Islet of Langerhans (tissue), 1 donor: ENCODE results near the gene NTN3.
"Not testable (repeated sequence)": the region's sequence is repeated elsewhere in the genome, so short reads cannot be mapped to it uniquely, and the experiment has no call there.

ENCODE experiments used
- FAIRE-seq: peaks from one replicate; lab custom pipeline; 2011; peaks lifted over from hg19 to GRCh38; lab: Jason Lieb, UNC

NTN3 gene

DNA sequence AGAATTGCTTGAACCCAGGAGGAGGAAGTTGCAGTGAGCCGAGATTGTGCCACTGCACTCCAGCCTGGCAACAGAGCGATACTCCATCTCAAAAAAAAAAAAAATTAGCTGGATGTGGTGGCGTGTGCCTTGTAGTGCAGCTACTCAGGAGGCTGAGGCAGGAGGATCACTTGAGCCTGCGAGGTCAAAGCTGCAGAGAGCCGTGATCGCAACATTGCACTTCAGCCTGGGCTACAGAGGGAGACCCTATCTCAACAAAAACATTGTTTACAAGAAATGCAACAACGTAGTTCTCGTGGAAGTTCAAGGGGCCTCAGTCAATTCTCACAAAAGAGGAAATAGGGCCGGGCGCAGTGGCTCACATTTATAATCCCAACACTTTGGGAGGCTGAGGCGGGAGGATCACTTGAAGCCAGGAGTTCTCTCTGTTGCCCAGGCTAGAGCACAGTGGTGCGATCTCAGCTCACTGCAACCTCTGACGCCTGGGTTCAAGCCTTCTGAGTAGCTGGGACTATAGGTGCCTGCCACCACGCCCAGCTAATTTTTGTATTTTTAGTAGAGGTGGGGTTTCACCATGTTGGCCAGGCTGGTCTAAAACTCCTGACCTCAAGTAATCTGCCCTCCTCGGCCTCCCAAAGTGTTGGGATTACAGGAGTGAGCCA, 29.8 kb upstream of the NTN3 start:
- FAIRE-seq: not testable (repeated sequence)

DNA sequence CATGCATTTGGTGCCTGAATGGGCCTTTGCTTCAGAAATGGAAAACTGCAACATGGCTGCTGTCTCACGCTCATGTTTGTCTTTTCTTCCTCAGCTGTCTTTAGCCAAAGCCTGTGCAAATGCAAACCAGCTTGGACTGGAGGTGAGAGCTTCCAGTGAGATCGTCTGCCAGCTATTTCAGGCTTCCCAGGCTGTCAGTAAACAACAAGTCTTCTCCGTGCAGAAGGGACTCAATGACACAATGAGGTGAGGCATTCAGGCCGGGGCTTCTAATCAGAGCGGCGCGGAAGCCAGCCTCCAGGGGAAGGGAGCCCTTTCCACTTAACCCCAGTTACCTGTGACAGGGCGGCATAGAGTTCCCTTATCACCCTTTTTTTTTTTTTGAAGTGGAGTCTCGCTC, 27.5 kb upstream of the NTN3 start:
- no peak for FAIRE-seq

DNA sequence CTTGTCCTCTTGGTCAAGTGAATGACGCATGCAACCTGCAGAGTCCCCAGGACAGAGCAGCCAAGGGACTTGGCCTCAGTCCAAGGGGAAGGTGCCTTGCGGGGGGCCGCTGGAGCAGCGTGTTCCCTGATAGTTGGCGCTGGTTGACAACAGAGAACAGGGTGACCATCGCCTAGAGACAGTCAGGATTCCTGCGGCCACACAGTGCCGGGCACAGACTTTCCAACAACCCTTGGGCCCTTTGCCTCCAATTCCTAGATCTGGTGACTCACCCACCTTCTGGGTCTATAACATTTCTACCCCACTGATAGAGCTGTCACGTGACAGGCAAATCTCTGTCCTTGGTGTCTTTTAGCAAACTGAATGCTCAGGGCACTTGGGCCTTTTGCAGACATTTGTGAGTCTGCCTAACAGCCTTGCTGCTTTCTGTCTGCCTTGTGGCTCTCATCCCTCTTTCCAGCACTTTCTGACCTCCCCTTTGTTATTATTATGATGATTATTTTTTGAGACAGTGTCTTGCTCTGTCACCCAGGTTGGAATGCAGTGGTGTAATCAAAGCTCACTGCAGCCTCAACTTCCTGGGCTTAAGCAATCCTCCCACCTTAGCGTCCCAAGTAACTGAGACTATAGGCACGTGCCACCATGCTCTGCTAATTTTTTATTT, 23.0 kb upstream of the NTN3 start:
- no peak for FAIRE-seq

DNA sequence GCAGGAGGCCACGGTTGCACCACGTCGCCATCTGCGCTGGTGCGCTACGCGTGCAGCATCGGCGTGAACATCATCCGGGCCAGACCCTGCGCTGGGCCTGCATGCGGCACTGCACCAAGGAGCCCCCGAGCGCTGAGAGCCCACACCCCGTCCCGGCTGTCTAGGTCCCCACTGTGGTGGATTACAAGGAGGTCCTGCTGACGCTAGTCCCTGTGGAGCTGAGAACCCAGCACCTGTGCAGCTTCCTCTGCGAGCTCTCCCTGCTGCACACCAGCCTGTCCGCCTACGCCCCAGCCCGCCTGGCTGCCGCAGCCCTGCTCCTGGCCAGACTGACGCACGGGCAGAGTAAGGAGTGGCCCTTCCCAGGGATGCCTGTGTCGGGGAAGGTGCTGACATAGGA, 22.0 kb upstream of the NTN3 start:
- no peak for FAIRE-seq

DNA sequence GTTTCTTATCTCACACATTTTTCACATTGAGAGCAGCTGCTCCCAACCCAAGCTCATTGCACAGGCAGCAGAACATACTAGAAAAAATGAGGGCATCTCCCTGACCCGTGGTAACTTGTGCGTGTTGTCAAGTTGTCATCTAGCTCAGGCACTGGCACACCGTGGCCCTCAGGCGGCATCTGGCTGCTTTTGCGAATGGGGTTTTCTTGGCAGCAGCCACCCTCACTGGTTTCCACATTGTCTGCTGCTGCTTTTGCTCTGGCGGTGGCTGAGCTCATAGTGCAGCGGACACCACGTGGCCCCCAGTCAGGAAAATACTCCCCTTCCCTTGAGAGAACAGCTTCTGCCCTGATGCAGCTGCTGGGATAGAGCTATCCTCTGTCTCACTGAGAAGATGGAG, 20.6 kb upstream of the NTN3 start:
- FAIRE-seq: no peak

DNA sequence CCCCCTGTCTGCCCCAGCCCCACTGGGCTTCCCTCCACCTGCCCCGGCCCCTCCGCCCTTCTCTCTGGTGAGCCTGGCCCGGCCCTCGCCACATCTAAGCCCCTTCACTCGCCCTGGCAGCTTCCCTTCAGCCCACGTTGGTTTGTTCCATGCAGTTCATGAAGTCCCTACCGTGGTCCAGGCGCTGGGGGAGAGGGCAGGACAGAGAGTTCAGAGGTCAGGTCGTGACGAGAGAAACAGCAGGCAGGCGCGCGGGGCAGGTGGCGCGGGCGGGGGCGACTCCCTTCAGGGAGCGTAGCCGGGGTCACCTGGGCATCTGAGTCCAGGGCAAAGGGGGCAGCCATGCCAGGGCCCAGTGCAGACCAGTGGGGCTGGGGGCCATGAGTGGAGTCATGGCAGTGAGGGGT, 20.1 kb upstream of the NTN3 start:
- no peak for FAIRE-seq

DNA sequence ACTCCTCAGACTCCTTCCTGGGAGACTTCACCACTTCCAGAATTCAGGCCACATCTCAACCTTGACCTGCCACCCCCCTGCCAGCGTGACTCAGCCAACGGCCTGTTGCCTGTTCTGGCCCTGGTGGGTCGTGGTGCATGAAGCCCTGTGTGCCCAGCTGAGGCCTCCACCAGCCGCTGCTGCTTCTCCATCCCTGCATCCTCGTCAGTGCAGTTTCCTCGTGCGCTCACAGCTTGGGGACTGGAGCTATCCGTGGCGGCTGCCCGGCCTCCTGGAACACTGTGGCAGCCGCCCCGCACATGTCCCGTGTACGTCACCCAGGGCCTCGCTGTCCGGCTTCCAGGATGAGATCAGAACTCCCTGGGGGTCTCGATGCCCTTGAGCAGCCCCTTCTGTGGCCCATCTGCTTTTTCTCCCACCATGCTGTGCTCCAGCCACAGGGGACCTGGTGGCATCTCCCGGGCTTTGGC, 19.2 kb upstream of the NTN3 start:
- FAIRE-seq: no peak

DNA sequence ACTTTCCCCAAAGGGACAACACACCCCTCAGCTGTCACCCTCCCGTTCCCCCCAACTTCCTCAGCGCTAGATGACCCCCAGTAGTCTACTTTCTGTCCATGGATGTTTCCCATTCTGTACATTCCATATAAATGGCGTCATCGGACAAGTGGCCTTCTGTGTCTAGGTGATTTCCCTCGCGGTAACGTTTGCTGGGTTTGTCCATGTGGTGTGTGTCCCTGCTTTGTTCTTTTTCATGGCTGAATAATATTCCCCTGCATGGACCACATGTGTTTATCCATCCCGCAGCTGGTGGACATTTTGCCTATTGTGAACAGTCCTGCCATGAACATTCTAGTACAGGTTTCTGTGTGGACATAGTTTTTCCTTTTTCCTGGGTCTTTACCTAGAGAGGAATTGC, 18.4 kb upstream of the NTN3 start:
- FAIRE-seq: no peak

DNA sequence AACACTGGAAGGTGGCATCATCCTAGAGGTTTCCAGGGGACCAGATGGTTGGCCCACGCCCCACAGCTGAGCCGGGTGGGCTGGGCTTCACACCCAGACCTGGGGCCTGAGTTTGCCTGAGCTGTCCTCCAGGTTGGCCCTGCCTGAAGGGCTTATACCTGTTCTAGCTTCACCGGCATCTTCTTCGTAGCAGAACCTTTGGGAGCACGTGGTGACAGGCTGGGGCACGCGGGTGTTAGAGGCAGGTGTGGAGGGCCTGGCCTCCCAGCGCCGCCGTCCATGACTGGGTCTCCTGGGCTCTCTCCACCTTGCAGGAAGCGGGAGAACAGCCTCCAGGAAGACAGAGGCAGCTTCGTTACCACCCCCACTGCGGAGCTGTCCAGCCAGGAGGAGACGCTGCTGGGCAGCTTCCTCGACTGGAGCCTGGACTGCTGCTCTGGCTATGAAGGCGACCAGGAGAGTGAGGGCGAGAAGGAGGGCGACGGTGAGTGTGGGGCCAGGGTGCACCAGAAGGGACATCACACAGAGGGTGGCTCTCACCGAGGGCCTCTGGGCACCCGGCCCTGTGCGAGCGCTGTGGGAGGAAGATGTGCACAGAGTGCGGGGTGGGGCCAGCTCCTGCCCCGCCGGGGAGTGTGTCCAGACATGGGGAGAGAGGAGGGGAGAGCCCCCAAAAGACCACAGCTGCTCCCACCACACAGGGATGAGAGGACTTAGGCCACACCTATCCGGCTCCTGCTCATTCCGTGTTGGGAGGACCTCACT, 15.8 kb upstream of the NTN3 start:
- FAIRE-seq: no peak

DNA sequence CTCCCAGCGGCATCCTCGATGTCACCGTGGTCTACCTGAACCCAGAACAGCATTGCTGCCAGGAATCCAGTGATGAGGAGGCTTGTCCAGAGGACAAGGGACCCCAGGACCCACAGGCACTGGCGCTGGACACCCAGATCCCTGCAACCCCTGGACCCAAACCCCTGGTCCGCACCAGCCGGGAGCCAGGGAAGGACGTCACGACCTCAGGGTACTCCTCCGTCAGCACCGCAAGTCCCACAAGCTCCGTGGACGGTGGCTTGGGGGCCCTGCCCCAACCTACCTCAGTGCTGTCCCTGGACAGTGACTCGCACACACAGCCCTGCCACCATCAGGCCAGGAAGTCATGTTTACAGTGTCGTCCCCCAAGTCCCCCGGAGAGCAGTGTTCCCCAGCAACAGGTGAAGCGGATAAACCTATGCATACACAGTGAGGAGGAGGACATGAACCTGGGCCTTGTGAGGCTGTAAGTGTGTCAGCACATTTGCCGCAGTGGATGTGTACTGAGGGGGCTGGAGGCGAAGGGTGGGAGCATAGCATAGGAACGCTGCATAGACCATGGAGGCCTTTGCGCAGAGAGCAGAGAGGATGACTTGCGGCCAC, 14.4 kb upstream of the NTN3 start:
- FAIRE-seq: no peak

DNA sequence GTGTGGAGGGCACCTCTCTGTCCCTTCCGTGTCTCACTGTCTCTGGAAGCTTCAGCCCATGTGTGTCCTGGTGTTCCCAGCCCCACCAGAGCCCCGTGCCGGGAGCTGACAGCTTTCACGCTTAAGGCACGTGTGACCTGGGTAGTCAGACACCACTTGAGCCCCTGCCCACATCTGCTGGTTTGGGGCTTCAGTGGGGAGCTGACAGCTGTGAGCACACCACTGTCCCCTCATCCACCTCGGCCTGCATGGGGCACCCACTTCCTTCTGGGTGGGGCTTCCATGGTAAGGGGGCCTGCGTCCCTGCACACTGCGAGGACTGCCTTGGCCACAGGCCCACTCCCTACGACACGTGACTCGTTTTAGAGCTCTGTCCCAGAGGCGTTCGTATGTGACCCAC, 13.8 kb upstream of the NTN3 start:
- no peak for FAIRE-seq

DNA sequence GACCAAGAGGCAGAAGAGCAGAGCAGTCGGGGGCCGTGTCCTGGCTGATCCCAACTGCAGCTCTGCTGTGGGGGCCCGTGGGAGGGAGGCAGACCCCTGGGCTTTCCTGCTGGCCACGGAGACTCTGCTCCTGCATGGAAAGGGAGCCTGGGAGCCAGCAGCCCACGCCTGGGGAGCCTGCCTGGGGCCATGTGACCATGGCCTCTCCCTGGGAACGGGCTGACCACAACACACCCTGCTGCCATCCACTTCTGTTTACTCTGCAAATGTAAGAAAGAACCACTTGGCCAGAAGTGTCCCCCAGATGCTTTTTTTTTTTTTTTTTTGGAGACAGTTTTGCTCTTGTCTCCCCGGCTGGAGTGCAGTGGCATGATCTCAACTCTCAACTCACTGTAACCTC, 13.2 kb upstream of the NTN3 start:
- no peak for FAIRE-seq

DNA sequence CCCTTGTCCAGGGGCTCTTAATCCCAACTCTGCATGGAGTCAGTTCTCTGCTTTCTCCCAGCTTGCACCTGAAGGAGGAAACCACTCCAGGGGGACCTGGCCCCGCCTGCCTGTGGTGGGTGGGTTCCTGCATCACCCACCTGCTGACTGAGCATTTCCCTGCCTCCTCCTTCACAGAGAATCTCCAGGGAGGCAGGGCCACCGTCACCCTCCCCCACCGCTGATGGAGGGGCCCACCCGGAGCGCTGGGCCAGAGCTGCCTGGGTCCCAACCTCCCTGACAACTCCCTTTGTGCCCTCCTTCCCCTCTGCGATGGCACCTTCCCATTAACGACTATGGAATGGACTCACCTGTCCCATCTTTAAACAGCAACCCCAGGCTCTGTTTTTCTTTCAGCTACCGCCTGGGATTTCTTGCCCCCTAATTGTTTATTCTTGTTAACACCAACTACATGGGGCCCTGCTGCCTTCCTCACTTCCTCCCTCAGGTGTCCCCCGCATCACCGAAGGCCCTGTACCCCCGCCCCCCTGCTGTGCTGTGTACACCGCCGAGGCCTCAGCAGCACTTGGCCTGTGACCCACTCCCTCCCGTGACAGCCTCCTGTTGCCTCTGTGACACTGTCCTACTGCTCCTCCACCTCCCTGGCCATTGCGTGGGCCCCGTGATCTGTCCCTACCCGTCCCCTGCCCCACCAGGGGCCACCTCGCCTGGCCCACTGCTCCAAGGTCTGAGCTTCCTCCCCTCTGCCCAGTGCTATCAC, 12.0 kb upstream of the NTN3 start:
- no peak for FAIRE-seq

DNA sequence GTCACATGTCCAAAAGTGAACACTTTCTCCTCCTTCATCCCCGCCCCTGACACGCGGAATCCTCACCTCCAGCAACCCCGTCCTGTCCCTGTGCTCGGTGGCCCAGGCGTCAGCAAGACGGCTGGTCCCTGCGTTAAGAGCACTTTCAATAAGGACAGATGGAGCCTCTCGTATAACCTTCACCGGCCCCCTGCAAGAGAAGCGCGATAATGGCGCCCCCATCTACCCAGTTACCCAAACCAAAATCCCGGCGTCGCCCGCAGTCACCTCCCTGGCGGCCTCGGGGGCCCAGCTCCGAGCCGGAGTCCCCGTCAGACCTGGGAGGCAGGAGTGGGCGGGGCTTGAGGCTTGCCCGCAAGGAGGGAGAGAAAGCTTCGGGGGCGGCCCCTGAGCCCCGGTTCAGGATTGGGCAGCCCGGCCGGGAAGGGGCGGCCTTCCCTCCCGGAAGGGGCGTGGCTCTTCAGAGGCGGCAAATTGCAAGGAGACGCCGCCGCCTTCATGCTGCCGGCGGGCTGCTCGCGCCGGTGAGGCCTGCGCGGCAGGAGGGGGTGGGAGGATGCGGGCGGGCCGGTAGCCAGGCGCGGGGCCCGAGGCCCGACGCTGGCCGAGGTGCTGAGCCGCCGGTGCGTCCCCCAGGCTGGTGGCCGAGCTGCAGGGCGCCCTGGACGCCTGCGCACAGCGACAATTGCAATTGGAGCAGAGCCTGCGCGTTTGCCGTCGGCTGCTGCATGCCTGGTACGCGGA, 11.3 kb upstream of the NTN3 start, which contains the start of gene TEDC2:
Gene TEDC2, plus strand, starts transcription at position 463 of the 744 bp plus-strand sequence. Its CDS starts 36 bp downstream, at position 499.
- no peak for FAIRE-seq

DNA sequence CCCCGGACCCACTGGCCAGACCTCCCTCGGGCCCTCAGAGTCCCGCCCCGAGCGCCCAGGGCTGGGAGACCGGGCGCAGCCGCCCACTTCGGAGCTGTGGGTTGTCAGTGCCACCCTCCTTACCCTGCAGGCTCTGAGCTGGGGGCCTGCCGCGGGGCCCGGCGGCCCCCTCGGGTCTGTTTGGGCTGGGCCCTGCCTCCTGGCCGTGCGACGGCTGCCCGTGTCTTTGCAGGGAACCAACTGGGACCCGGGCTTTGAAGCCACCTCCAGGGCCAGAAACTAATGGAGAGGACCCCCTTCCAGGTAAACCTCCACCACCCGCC, 10.7 kb upstream of the NTN3 start:
- FAIRE-seq: no peak

DNA sequence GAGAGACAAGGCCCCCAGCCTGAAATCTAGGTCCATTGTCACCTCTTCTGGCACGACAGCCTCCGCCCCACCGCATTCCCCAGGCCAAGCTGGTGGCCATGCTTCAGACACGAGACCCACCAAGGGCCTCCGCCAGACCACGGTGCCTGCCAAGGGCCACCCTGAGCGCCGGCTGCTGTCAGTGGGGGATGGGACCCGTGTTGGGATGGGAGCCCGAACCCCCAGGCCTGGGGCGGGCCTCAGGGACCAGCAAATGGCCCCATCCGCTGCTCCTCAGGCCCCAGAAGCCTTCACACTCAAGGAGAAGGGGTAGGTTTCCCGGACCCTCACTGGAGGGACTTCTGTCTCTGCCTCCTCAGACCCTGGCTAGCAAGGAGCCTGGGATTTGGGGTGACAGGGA, 10.2 kb upstream of the NTN3 start:
- FAIRE-seq: no peak

DNA sequence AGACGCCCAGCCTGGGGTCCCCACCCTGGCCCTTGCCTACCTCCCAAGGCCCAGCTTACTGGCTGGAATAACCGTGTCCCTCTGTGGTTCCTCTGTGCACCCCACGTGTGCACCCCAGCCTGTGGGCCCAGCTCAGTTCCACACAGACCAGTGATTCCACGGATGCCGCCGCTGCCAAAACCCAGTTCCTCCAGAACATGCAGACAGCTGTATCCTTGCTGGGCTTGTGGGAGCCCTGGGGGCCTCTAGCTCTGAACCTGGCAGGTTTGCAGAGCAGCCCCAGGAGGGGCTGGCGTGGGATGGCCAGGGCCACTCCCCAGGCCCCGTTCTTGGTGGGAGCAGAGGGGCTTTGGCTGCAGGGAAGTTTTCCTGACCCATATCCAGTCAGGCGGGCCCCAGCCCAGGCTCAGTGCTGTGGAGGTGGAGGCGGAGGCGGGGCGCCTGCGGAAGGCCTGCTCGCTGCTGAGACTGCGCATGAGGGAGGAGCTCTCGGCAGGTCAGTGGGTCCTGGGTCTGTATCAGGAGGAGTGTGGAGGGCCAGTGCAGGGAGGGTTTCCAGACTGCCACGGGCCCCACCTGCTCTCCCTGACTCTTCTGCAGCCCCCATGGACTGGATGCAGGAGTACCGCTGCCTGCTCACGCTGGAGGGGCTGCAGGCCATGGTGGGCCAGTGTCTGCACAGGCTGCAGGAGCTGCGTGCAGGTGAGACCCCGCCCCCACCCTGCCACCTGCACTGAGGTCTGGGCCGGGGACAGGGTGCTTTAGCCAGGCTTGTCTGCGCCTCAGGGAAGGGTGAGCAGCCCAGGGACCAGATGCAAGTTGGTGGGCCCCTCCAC, 8.8 kb upstream of the NTN3 start:
- no peak for FAIRE-seq

DNA sequence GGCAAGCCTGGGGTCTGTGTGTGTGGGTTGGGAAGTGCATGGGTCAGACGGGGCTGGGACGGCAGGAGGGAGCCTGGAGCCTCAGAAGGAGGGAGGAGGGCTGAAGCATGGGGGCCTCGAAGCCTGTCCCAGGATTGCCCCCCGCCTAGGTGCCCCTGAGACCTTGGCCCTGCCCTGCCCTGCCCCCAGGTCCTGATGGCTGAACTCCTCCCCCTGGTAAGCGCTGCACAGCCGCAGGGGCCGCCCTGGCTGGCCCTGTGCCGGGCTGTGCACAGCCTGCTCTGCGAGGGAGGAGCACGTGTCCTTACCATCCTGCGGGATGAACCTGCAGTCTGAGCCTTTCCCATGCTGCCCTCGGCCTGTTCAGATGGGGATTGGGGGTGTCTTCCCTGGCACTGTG, 6.8 kb upstream of the NTN3 start:
- FAIRE-seq: no peak

DNA sequence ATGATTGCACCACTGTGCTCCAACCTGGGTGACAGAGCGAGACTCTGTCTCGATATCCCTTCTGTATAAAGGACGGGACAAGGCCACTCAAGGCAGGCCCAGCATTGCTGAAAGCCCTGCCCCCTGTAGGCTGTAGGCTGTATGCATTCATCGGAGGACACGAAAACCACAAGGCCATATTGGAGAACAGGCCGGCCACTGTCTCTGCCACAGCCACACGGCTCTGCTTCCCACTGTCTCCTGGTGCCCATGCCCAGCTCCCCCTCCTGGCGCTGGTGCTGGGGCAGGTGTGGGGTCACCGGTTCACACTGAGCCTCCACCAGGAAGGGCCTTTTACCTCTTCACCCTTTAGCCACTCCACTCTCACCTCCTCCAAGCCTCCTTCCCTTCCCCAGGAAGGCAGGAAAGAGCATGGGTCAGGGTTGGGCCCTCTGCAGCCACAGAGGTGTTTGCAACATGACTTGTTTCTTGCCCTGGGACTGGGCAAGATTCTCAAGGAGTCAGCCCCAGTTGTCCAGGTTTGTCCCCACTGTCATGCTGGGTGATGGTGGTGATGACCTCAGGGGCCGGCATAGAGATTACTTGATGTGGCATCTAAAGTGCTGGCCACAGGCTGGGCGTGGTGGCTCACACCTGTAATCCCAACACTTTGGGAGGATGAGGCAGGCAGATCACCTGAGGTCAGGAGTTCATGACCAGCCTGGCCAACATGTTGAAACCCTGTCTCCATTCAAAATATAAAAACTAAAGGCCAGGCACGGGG, 5.3 kb upstream of the NTN3 start:
- FAIRE-seq: no peak
